Effector memory CD4-positive, alpha-beta T cell (primary cell): ENCODE data around the gene VASN.

ENCODE experiments used
- DNase-seq, 3 donors: peaks; one replicate each; pipeline ENCODE4 v3.0.0-alpha.2; 2020
- H3K27ac ChIP-seq: 2 replicates; pipeline ENCODE4 v1.7.0; 2013; ENCODE audit warnings: mild to moderate bottlenecking, low read length, moderate library complexity; ENCODE audit not compliant: insufficient read depth, poor library complexity, severe bottlenecking
- H3K27me3 ChIP-seq: replicated peaks from 2 replicates; pipeline ENCODE4 v1.7.0; 2013; ENCODE audit warnings: mild to moderate bottlenecking, low read length; ENCODE audit not compliant: insufficient read depth, control insufficient read depth, poor library complexity, severe bottlenecking
- H3K36me3 ChIP-seq: 2 replicates; pipeline ENCODE4 v1.7.0; 2013; ENCODE audit warnings: mild to moderate bottlenecking, low read length, moderate library complexity; ENCODE audit not compliant: control insufficient read depth, insufficient read depth
- H3K4me1 ChIP-seq: 2 replicates; pipeline ENCODE4 v1.7.0; 2013; ENCODE audit warnings: low read length, mild to moderate bottlenecking; ENCODE audit not compliant: control insufficient read depth, insufficient read depth, poor library complexity, severe bottlenecking
- H3K4me3 ChIP-seq: 2 replicates; pipeline ENCODE4 v1.7.0; 2013; ENCODE audit warnings: low read length, low read depth, mild to moderate bottlenecking; ENCODE audit not compliant: insufficient read depth, poor library complexity, severe bottlenecking
- H3K9me3 ChIP-seq: 2 replicates; pipeline ENCODE4 v1.7.0; 2013; ENCODE audit warnings: mild to moderate bottlenecking, low read length, moderate library complexity; ENCODE audit not compliant: control insufficient read depth

Gene VASN

GRCh38 chr16:4385789-4386450 is 14.3 kb downstream of the VASN start:
- Histone ChIP-seq H3K27ac (no peak overlapping the region), H3K4me1 (no peaks in the 10 kb centered on the region)
- DNase-seq = no peak

GRCh38 chr16:4386451-4386805 is 14.8 kb downstream of the VASN start:
- no peak for DNase-seq
- H3K9me3 ChIP-seq = no peaks in the 10 kb centered on the region
- H3K27me3 ChIP-seq = no peaks in the 10 kb centered on the region
- H3K4me1 ChIP-seq = no peaks in the 10 kb centered on the region
- H3K36me3 ChIP-seq = peaks cover 96% of the 10 kb centered on the region
- H3K27ac ChIP-seq = no peak overlapping the region
- H3K4me3 ChIP-seq = no peak overlapping the region

More at GRCh38 chr16:4385789-4386450, 14.3 kb downstream of the VASN start:
- Histone ChIP-seq H3K27me3 (no peaks in the 10 kb centered on the region), H3K4me3 (no peak overlapping the region), H3K36me3 (peaks cover 99% of the 10 kb centered on the region), H3K9me3 (no peaks in the 10 kb centered on the region)

GRCh38 chr16:4386951-4387565 is 15.4 kb downstream of the VASN start:
- Histone ChIP-seq H3K4me1 (no peaks in the 10 kb centered on the region), H3K4me3 (no peak overlapping the region), H3K9me3 (no peaks in the 10 kb centered on the region), H3K27me3 (no peaks in the 10 kb centered on the region), H3K27ac (no peak overlapping the region), H3K36me3 (peaks cover 96% of the 10 kb centered on the region)
- no peak for DNase-seq

- H3K4me3 ChIP-seq = no peak overlapping the region
- no peaks in the 10 kb centered on the region for H3K4me1 ChIP-seq
- H3K27ac ChIP-seq = no peak overlapping the region
- H3K9me3 ChIP-seq = no peaks in the 10 kb centered on the region
- H3K27me3 ChIP-seq = no peaks in the 10 kb centered on the region
- H3K36me3 ChIP-seq = peaks cover 96% of the 10 kb centered on the region
- no peak for DNase-seq
Observed at GRCh38 chr16:4387781-4388180, 16.1 kb downstream of the VASN start.

GRCh38 chr16:4388271-4389021 is 16.8 kb downstream of the VASN start:
- H3K9me3 ChIP-seq = no peaks in the 10 kb centered on the region
- H3K4me1 ChIP-seq = no peaks in the 10 kb centered on the region
- DNase-seq = no peak
- H3K27me3 ChIP-seq = no peaks in the 10 kb centered on the region
- H3K27ac ChIP-seq = no peak overlapping the region
- no peak overlapping the region for H3K4me3 ChIP-seq
- H3K36me3 ChIP-seq = peaks cover 96% of the 10 kb centered on the region

GRCh38 chr16:4389051-4389955 is 17.7 kb downstream of the VASN start:
- H3K4me1 ChIP-seq = no peaks in the 10 kb centered on the region
- no peak overlapping the region for H3K27ac ChIP-seq

GRCh38 chr16:4390266-4391260 is 18.9 kb downstream of the VASN start:
- Histone ChIP-seq H3K9me3 (no peaks in the 10 kb centered on the region), H3K27ac (no peak overlapping the region), H3K4me3 (no peak overlapping the region), H3K4me1 (no peaks in the 10 kb centered on the region), H3K36me3 (peaks cover 93% of the 10 kb centered on the region), H3K27me3 (no peaks in the 10 kb centered on the region)
- no peak for DNase-seq

More at GRCh38 chr16:4389051-4389955, 17.7 kb downstream of the VASN start:
- Histone ChIP-seq H3K9me3 (no peaks in the 10 kb centered on the region), H3K27me3 (no peaks in the 10 kb centered on the region), H3K36me3 (peaks cover 93% of the 10 kb centered on the region), H3K4me3 (no peak overlapping the region)
- no peak for DNase-seq

GRCh38 chr16:4391631-4392381 is 20.2 kb downstream of the VASN start:
- DNase-seq = no peak
- Histone ChIP-seq H3K27ac (no peak overlapping the region), H3K4me1 (no peaks in the 10 kb centered on the region), H3K36me3 (peaks cover 88% of the 10 kb centered on the region), H3K9me3 (no peaks in the 10 kb centered on the region), H3K27me3 (no peaks in the 10 kb centered on the region), H3K4me3 (no peak overlapping the region)
